CD4-positive, alpha-beta memory T cell (primary cell): ENCODE data around the gene TK2. TPM values are rescaled to one million over a fixed set of nuclear protein-coding genes. Genes with fewer than 3 reads are reported as not detected.

Experiments
- CTCF ChIA-PET: fragments of 350-600 bp; sonication (Branson Sonifier 250); formaldehyde crosslinking; loops from one replicate; lab custom pipeline; 2021; ENCODE audit warnings: inconsistent platforms; ENCODE audit not compliant: partially characterized antibody; lab: Charles Lee
- POLR2A ChIA-PET: fragments of 350-600 bp; sonication (Branson Sonifier 250); formaldehyde crosslinking; loops from one replicate; lab custom pipeline; 2021; ENCODE audit not compliant: partially characterized antibody; lab: Charles Lee
- DNase-seq, 5 donors: peaks; one replicate each; pipeline versions ENCODE4 v3.0.0 to v3.0.0-alpha.2; 2020 to 2022; ENCODE audit warnings: mixed read lengths in 1 of 5
- H3K27ac ChIP-seq: one replicate; pipeline ENCODE4 v1.7.0; 2013; ENCODE audit warnings: low read depth, low read length
- H3K27me3 ChIP-seq: 2 replicates; pipeline ENCODE4 v1.7.0; 2013; ENCODE audit warnings: mild to moderate bottlenecking, low read length, moderate library complexity; ENCODE audit not compliant: insufficient read depth
- H3K36me3 ChIP-seq: 2 replicates; pipeline ENCODE4 v1.7.0; 2013; ENCODE audit warnings: mild to moderate bottlenecking, low read length, moderate library complexity; ENCODE audit not compliant: insufficient read depth
- H3K4me1 ChIP-seq: 2 replicates; pipeline ENCODE4 v1.7.0; 2013; ENCODE audit warnings: mild to moderate bottlenecking, low read length, moderate library complexity; ENCODE audit not compliant: insufficient read depth
- H3K4me3 ChIP-seq, 2 donors: one replicate each; pipeline ENCODE4 v1.7.0; 2013; ENCODE audit warnings: low read length in 2 of 2, mild to moderate bottlenecking in 1 of 2
- H3K9me3 ChIP-seq, 2 donors: one replicate each; pipeline ENCODE4 v1.7.0; 2013; ENCODE audit warnings: low read length in 2 of 2, control low read depth in 1 of 2; ENCODE audit not compliant: control insufficient read depth in 1 of 2
- H3K27ac Mint-ChIP-seq, 7 donors: one replicate each; pipeline ENCODE4 v1.8.0; 2020 to 2021; ENCODE audit warnings: mixed read lengths in 7 of 7, mild to moderate bottlenecking in 6 of 7, inconsistent platforms in 3 of 7, moderate library complexity in 3 of 7
- H3K27me3 Mint-ChIP-seq, 2 donors: one replicate each; pipeline ENCODE4 v1.8.0; 2020 to 2021; ENCODE audit warnings: mixed read lengths in 2 of 2
- H3K36me3 Mint-ChIP-seq, 2 donors: one replicate each; pipeline ENCODE4 v1.8.0; 2020 to 2021; ENCODE audit warnings: mixed read lengths in 2 of 2, inconsistent platforms in 1 of 2, mild to moderate bottlenecking in 1 of 2
- H3K4me1 Mint-ChIP-seq, 4 donors: one replicate each; pipeline ENCODE4 v1.8.0; 2020 to 2021; ENCODE audit warnings: mixed read lengths in 4 of 4, mild to moderate bottlenecking in 1 of 4
- H3K4me3 Mint-ChIP-seq, 8 donors: one replicate each; pipeline ENCODE4 v1.8.0; 2020 to 2021; ENCODE audit warnings: mixed read lengths in 8 of 8, mild to moderate bottlenecking in 7 of 8, moderate library complexity in 6 of 8, inconsistent platforms in 3 of 8
- H3K9me3 Mint-ChIP-seq, 8 donors: one replicate each; pipeline ENCODE4 v1.8.0; 2020 to 2021; ENCODE audit warnings: mixed read lengths in 8 of 8, mild to moderate bottlenecking in 5 of 8, inconsistent platforms in 3 of 8, moderate library complexity in 1 of 8
- intact Hi-C: fragments of 100-400 bp; cut with micrococcal nuclease; formaldehyde crosslinking; loops from one replicate; pipeline ENCODE4 v1.15.1; 2023
- polyA plus RNA-seq, 2 donors: library from polyadenylated mRNA; unstranded; fragments of 300-500 nt; fragmentation: Illumina TruSeq; gene quantifications; one replicate each; pipeline ENCODE4 v1.2.3, GENCODE V29; 2021
- total RNA-seq, 2 experiments: library from RNA; stranded (reverse); gene quantifications; one replicate each; pipeline ENCODE4 v1.2.3, GENCODE V29; 2021

The TK2 gene
- total and polyA plus RNA-seq, 4 experiments from 2014 or later: 3.9 to 10.2 (median 7.4) TPM

DNA sequence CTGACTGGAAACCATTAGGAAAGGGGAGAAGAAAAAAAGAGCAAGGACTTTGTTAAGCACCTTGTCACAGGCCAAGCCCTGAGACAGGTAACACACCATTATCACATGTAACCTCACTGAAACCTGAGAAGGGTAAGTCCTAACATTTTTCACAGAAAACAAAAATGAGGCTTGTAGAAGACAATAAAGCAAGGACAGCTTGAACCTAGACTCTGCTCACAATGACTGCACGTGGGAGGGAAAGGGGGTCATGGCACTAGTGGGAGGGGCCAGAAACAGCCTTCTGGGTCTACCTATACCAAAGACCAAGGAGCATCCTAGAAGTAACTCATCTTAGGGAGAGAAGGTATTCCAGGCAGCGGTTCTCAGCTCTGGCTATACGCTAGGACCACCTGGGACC is 7.5 kb downstream of the TK2 start:
- intact Hi-C loops: no loop called here
- Histone ChIP-seq H3K4me3 (no peak overlapping the region), H3K27ac (no peak overlapping the region), H3K36me3 (no peaks in the 10 kb centered on the region), H3K27me3 (no peaks in the 10 kb centered on the region), H3K4me1 (peaks cover 22% of the 10 kb centered on the region), H3K9me3 (no peaks in the 10 kb centered on the region)
- Mint-ChIP-seq H3K4me3 (no peak overlapping the region), H3K36me3 (peaks cover 2 to 3% of the 10 kb centered on the region in 2 donors), H3K9me3 (no peaks in the 10 kb centered on the region), H3K4me1 (peaks cover 10 to 44% (median 24%) of the 10 kb centered on the region in 4 donors), H3K27me3 (no peaks in the 10 kb centered on the region), H3K27ac (no peak overlapping the region)
- no peak for DNase-seq
- POLR2A ChIA-PET: interaction anchor here (1.6 to 19.4 kb wide), 3 partner anchors 10 to 20 kb away, joined by 4 to 440 read pairs (median 16); partner anchors contain the start of gene CKLF
- CTCF ChIA-PET: interaction anchor here (1.4 to 1.7 kb wide), 2 partner anchors 9 to 47 kb away, joined by 3 to 5 read pairs; no protein-coding TSS in a partner anchor

DNA sequence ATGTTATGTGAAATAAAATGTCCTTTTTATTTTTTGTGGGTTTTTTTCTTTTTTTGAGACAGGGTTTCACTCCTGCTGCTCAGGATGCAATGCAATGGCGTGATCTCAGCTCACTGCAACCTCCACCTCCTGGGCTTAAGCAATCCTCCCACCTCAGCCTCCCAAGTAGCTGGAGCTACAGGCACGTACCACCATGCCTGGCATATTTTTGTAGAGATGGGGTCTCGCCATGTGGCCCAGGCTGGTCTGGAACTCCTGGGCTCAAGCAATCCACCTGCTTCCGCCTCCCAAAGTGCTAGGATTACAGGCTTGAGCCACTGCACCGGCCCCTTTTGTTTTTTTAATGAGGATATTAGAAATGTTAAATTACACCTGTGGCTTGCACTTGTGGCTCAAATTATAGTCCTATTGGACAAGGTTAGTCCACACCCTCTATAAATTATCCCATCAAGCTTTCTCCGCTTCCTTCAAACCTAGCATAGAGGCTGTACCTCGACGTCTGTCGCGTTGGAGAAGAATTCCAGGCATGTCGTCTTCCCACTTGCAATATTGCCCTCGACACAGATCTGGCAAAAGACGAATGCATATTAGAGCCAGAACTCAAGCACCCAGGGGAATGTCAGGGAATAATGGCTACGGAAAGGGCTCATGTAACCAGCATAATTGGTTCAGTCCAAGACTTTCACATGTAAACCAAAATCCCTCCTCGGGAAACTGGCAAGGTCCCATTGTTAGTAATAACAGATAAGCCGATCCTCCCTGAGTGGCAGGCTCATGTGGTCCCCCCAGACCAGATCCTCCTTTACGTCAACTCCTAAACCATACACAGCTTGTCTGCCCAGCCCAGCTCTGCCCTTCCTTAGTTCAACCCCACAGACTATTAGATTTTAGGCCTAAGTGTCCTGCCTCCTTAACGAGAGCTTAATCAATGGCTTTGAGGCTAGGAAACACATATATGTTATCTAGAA is 8.2 kb downstream of the TK2 start:
- no peak for DNase-seq
- no peak overlapping the region for H3K27ac Mint-ChIP-seq
- Histone ChIP-seq H3K27ac (no peak overlapping the region), H3K4me3 (no peak overlapping the region), H3K4me1 (peaks cover 19% of the 10 kb centered on the region), H3K27me3 (no peaks in the 10 kb centered on the region), H3K36me3 (no peaks in the 10 kb centered on the region), H3K9me3 (no peaks in the 10 kb centered on the region)
- H3K4me1 Mint-ChIP-seq: peaks cover 9 to 41% (median 20%) of the 10 kb centered on the region in 4 donors
- intact Hi-C loops: no loop called here
- ChIA-PET POLR2A (interaction anchor here (0.9 to 19.4 kb wide), 5 partner anchors 8 to 21 kb away, joined by 3 to 440 read pairs (median 4); partner anchors contain the start of genes CKLF and TK2), CTCF (interaction anchor here (1.4 to 1.7 kb wide), 2 partner anchors 10 to 48 kb away, joined by 3 to 5 read pairs; no protein-coding TSS in a partner anchor)
- H3K27me3 Mint-ChIP-seq: no peaks in the 10 kb centered on the region
- peaks cover 3% of the 10 kb centered on the region in 2 donors for H3K36me3 Mint-ChIP-seq
- no peaks in the 10 kb centered on the region for H3K9me3 Mint-ChIP-seq
- H3K4me3 Mint-ChIP-seq: no peak overlapping the region

- peaks cover 3% of the 10 kb centered on the region in 2 donors for H3K36me3 Mint-ChIP-seq
- H3K4me3 Mint-ChIP-seq: peak overlapping the region in 7 of 8 donors; percentile 5 to 70 (median 40)
- no peaks in the 10 kb centered on the region for H3K9me3 Mint-ChIP-seq
- no peak overlapping the region for H3K27ac ChIP-seq
- H3K36me3 ChIP-seq: no peaks in the 10 kb centered on the region
- peaks cover 19% of the 10 kb centered on the region for H3K4me1 ChIP-seq
- peak overlapping the region; percentile 25 to 68 (median 62) for H3K27ac Mint-ChIP-seq
- ChIA-PET CTCF (interaction anchor here (0.7 to 1.9 kb wide), 4 partner anchors 9 to 28 kb away, joined by 3 to 8 read pairs (median 5); partner anchors contain the start of gene CKLF), POLR2A (interaction anchor here (2.4 to 19.4 kb wide), 2 partner anchors 12 to 13 kb away, joined by 15 to 440 read pairs; partner anchors contain the start of gene CKLF)
- H3K27me3 ChIP-seq: no peaks in the 10 kb centered on the region
- no peak overlapping the region for H3K4me3 ChIP-seq
- peaks cover 9 to 46% (median 20%) of the 10 kb centered on the region in 4 donors for H3K4me1 Mint-ChIP-seq
- H3K27me3 Mint-ChIP-seq: no peaks in the 10 kb centered on the region
- no peak for DNase-seq
- intact Hi-C loops: loop anchor here (2.0 kb wide), 2 partner anchors 13 to 15 kb away; partner anchors contain the start of gene CKLF
- H3K9me3 ChIP-seq: no peaks in the 10 kb centered on the region
Observed at GRCh38 chr16:66539623-66540469, 10.1 kb downstream of the TK2 start.

DNA sequence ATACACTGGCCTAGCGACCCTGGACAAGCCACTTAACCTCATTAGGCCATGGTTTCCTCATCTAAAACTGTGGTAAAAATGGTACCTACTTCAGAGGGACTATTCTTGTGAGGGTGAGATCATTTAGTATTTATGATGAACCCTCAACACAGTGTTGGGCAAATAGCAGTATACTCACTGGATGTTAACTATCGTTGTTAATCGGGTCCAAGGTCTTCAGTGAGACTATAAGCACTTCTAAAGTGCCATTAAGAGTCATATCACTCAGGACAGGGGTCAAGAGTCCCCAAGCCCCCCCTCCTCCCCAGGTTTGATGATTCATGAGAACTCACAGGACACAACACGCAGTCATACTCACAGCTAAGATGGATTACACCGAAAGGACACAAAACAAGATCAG is 11.0 kb downstream of the TK2 start:
- intact Hi-C loops: loop anchor here (2.0 kb wide), 2 partner anchors 14 kb away; partner anchors contain the start of gene CKLF
- Histone ChIP-seq H3K4me1 (peaks cover 19% of the 10 kb centered on the region), H3K27me3 (no peaks in the 10 kb centered on the region), H3K27ac (no peak overlapping the region), H3K36me3 (no peaks in the 10 kb centered on the region), H3K4me3 (no peak overlapping the region), H3K9me3 (no peaks in the 10 kb centered on the region)
- no peak for DNase-seq
- Mint-ChIP-seq H3K27ac (peak overlapping the region in 3 of 7 donors; percentile 14 to 82 (median 58)), H3K27me3 (no peaks in the 10 kb centered on the region), H3K36me3 (peaks cover 3% of the 10 kb centered on the region in 2 donors), H3K4me3 (peak overlapping the region in 2 of 8 donors; percentile 29 to 35), H3K4me1 (peaks cover 13 to 46% (median 22%) of the 10 kb centered on the region in 4 donors), H3K9me3 (no peaks in the 10 kb centered on the region)
- ChIA-PET CTCF (interaction anchor here (1.7 to 1.9 kb wide), 2 partner anchors 10 to 27 kb away, joined by 5 to 8 read pairs; no protein-coding TSS in a partner anchor), POLR2A (interaction anchor here (2.4 to 19.4 kb wide), 2 partner anchors 12 to 13 kb away, joined by 15 to 440 read pairs; partner anchors contain the start of gene CKLF)

GRCh38 chr16:66537236-66537635 is 12.7 kb downstream of the TK2 start:
- Histone ChIP-seq H3K27ac (no peak overlapping the region), H3K36me3 (no peaks in the 10 kb centered on the region), H3K4me1 (peaks cover 19% of the 10 kb centered on the region), H3K27me3 (no peaks in the 10 kb centered on the region), H3K9me3 (no peaks in the 10 kb centered on the region), H3K4me3 (no peak overlapping the region)
- no peak for DNase-seq
- intact Hi-C loops: no loop called here
- Mint-ChIP-seq H3K9me3 (no peaks in the 10 kb centered on the region), H3K36me3 (peaks cover 3 to 5% of the 10 kb centered on the region in 2 donors), H3K27ac (peak overlapping the region in 1 of 7 donors; percentile 68), H3K4me1 (peaks cover 13 to 44% (median 22%) of the 10 kb centered on the region in 4 donors), H3K4me3 (no peak overlapping the region), H3K27me3 (no peaks in the 10 kb centered on the region)
- ChIA-PET POLR2A (interaction anchor here (2.1 kb wide), 1 partner anchor 12 kb away, joined by 8 read pairs; no protein-coding TSS in a partner anchor), CTCF (no interaction called here)

DNA sequence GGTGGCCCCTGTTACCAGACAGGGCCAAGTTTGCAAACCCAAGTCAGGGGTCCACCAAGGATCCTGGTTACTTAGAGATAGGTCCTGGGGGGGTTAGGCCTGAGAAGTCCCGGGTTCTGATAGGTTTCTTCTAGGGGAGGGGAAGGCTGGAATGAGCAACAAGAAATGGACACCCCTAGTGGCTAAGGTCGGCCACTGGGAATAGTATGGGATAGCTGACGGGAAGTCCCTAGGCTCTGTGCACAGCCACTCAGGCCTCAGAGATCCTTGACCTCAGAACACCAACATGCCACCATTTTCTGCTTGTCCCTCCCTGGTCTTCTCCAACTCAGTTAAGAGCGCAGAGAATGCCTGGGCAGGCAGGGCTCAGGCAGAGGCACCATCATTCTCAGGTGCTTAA is 13.4 kb downstream of the TK2 start:
- no peak for DNase-seq
- H3K36me3 ChIP-seq: no peaks in the 10 kb centered on the region
- Mint-ChIP-seq H3K27me3 (no peaks in the 10 kb centered on the region), H3K4me3 (no peak overlapping the region), H3K27ac (peak overlapping the region in 1 of 7 donors; percentile 24), H3K4me1 (peaks cover 13 to 37% (median 21%) of the 10 kb centered on the region in 4 donors), H3K9me3 (no peaks in the 10 kb centered on the region), H3K36me3 (peaks cover 3 to 5% of the 10 kb centered on the region in 2 donors)
- H3K4me1 ChIP-seq: peaks cover 19% of the 10 kb centered on the region
- ChIA-PET CTCF (no interaction called here), POLR2A (interaction anchor here (1.1 to 2.1 kb wide), 4 partner anchors 12 to 19 kb away, joined by 3 to 9 read pairs (median 6); partner anchors contain the start of gene CKLF)
- H3K27ac ChIP-seq: no peak overlapping the region
- no peak overlapping the region for H3K4me3 ChIP-seq
- H3K27me3 ChIP-seq: no peaks in the 10 kb centered on the region
- H3K9me3 ChIP-seq: no peaks in the 10 kb centered on the region
- intact Hi-C loops: no loop called here
